ENCODE data around the gene BTLA. TPM values are rescaled to one million over a fixed set of nuclear protein-coding genes. Genes with fewer than 3 reads are reported as not detected.
"Not testable (repeated sequence)": the region's sequence is repeated elsewhere in the genome, so short reads cannot be mapped to it uniquely, and the experiment has no call there.

BTLA gene
- total RNA-seq, 4 donors from 2014 or later = 0.11 to 2.6 (median 0.72) TPM

DNA sequence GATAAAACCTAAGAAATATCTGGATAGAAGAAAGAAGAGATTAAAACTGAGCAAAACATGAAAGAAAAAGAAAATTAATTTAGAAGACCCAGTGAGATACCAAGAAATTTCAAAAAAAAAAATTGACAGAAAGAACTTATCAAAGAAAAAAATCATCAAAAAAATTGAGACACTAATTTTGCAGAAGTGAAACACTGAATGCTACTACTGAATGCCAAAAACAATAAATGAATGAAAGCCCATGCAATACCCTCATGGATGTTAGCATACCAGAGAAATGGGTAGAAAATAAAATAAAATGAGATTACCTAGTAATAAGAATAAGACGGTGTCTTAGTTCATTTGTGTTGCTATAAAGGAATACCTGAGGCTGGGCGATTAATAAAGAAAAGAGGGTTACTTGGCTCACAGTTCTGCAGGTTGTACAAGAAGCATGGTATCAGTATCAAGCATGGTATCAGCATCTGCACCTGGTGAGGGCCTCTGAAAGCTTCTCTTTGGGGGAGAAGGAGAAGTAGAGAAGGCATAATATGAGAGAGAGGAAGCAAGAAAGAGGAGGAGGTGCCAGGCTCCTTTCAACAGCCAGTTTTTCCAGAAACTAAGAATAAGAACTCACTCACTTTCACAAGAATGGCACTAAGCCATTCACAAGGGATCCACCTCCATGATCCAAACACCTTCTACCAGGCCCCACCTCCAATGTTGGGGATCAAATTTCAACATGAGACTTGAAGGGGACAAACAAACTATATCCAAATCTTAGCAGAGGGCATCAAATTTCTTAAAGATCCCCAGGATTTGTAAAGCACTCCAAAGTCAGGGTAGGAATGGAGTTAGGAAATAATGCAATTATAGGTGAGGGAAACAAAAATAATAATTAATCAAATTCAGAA, 73.2 kb downstream of the BTLA start:
- no peak overlapping the region for H3K4me3 ChIP-seq (ENCODE audit: low read depth, poor library complexity, severe bottlenecking)
- TF ChIP-seq, protein P1, sequence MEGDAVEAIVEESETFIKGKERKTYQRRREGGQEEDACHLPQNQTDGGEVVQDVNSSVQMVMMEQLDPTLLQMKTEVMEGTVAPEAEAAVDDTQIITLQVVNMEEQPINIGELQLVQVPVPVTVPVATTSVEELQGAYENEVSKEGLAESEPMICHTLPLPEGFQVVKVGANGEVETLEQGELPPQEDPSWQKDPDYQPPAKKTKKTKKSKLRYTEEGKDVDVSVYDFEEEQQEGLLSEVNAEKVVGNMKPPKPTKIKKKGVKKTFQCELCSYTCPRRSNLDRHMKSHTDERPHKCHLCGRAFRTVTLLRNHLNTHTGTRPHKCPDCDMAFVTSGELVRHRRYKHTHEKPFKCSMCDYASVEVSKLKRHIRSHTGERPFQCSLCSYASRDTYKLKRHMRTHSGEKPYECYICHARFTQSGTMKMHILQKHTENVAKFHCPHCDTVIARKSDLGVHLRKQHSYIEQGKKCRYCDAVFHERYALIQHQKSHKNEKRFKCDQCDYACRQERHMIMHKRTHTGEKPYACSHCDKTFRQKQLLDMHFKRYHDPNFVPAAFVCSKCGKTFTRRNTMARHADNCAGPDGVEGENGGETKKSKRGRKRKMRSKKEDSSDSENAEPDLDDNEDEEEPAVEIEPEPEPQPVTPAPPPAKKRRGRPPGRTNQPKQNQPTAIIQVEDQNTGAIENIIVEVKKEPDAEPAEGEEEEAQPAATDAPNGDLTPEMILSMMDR (IDR thresholded peaks at IDR 0.05) = no peak
- no peak for TF ChIP-seq POLR2A (IDR thresholded peaks at IDR 0.05)
- WGBS, 2 donors = 89 to 90% methylated on average over 2 of the region's 2 CpGs
- intact Hi-C loops (cut with DNase I; ENCODE audit: low total_unique reads) = no loop called here
- DNase-seq (ENCODE audit: low spot score in 2 of 2) = no peak

DNA sequence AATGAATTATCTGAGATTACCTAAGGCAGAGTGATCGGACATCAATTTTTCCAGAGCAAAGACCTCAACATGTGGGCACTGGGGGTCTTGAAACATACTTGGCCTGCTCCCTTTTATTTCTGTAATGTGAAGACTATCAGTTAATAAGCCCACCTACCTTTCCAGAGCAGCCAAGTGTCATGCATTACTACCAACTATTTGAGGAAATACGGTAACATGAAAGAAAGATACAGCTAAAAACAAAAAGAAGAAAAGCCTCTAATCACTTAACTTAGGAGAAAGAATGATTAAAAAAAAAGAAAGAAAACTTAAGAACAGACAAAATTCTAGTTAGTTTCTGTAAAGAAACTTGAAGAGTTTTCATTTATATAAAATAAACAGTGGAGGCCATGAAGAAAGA, 73.9 kb downstream of the BTLA start:
- no peak overlapping the region for H3K4me3 ChIP-seq (ENCODE audit: low read depth, poor library complexity, severe bottlenecking)
- intact Hi-C loops (cut with DNase I; ENCODE audit: low total_unique reads) = no loop called here
- no peak for TF ChIP-seq POLR2A (IDR thresholded peaks at IDR 0.05)
- TF ChIP-seq, protein P1 (IDR thresholded peaks at IDR 0.05) = no peak
- no peak for DNase-seq (ENCODE audit: low spot score in 2 of 2)
- 95 to 96% methylated on average over 2 of the region's 2 CpGs for WGBS, 2 donors

DNA sequence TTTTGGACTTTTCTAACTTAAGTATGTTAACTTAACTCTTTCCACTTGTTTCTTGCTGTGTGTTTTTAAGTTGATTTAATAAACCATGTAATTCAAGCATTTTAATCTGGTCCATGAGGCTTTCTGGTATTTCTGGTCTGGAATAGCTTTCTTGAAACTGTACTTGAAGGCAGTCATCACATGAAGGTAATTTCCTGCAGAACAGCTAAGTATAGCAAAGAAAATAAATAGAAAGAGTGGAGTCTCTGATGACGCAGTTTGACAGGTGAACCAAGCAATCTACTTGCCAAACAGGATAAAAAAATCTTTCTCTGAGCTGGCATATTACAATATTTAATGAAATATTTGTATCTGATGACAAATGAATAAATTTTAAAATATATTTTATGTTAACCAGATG, 74.9 kb downstream of the BTLA start:
- TF ChIP-seq POLR2A (IDR thresholded peaks at IDR 0.05) = no peak
- TF ChIP-seq, protein P1 (IDR thresholded peaks at IDR 0.05) = no peak
- DNase-seq (ENCODE audit: low spot score in 2 of 2) = no peak

DNA sequence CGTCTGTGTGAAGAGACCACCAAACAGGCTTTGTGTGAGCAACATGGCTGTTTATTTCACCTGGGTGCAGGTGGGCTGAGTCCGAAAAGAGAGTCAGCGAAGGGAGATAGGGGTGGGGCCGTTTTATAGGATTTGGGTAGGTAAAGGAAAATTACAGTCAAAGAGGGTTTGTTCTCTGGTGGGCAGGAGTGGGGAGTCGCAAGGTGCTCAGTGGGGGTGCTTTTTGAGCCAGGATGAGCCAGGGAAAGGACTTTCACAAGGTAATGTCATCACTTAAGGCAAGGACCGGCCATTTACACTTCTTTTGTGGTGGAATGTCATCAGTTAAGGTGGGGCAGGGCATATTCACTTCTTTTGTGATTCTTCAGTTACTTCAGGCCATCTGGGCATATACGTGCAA, 76.4 kb downstream of the BTLA start:
- intact Hi-C loops (cut with DNase I; ENCODE audit: low total_unique reads); H3K4me3 ChIP-seq (ENCODE audit: low read depth, poor library complexity, severe bottlenecking); DNase-seq (ENCODE audit: low spot score in 2 of 2): not testable (repeated sequence)
- WGBS, 2 donors = 81 to 82% methylated on average over 7 of the region's 7 CpGs

More for the DNA sequence above, 74.9 kb downstream of the BTLA start:
- H3K4me3 ChIP-seq (ENCODE audit: low read depth, poor library complexity, severe bottlenecking) = no peak overlapping the region
- intact Hi-C loops (cut with DNase I; ENCODE audit: low total_unique reads) = no loop called here
- WGBS, 2 donors = 73 to 83% methylated on average over 1 of the region's 1 CpG

DNA sequence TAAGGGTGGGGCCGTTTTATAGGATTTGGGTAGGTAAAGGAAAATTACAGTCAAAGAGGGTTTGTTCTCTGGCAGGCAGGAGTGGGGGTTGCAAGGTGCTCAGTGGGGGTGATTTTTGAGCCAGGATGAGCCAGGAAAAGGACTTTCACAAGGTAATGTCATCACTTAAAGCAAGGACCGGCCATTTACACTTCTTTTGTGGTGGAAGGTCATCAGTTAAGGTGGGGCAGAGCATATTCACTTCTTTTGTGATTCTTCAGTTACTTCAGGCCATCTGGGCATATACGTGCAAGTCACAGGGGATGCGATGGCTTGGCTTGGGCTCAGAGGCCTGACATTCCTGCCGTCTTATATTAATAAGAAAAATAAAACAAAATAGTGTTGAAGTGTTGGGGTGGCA, 80.7 kb downstream of the BTLA start:
- H3K4me3 ChIP-seq (ENCODE audit: low read depth, poor library complexity, severe bottlenecking); intact Hi-C loops (cut with DNase I; ENCODE audit: low total_unique reads); DNase-seq (ENCODE audit: low spot score in 2 of 2): not testable (repeated sequence)
- 75 to 83% methylated on average over 5 of the region's 5 CpGs for WGBS, 2 donors

DNA sequence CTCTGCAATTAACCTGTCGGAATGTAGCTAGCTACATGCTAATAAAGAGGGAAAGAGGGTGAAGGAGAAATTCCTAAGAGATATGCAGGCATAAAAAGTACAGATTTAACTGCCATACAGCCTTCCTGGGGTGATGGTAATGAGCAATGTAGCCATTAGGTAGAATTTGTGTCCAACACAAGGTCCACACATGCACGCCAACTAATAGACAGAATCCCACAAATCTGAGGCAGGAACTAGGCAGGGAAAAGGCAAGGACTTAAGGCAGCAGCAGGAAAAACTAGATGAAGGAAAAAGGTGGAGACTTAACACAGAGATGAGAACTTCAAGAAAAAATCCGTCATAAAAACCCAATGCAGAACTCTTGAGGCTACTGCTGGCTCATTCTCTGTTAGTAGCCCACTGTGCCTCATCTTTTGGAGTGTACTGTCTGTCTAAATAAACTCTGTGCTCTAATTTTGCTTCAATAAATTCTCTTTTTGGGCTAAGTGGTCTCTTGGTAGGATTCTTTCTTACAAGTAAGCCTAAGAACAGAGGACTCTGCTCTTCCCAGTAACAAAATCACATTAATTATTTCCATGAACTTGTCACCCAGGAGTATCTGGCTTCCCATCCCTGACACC, 81.5 kb downstream of the BTLA start:
- no peak overlapping the region for H3K4me3 ChIP-seq (ENCODE audit: low read depth, poor library complexity, severe bottlenecking)
- 78 to 87% methylated on average over 3 of the region's 3 CpGs for WGBS, 2 donors
- no peak for TF ChIP-seq POLR2A (IDR thresholded peaks at IDR 0.05)
- TF ChIP-seq, protein P1 (IDR thresholded peaks at IDR 0.05) = no peak
- DNase-seq (ENCODE audit: low spot score in 2 of 2) = no peak
- intact Hi-C loops (cut with DNase I; ENCODE audit: low total_unique reads) = no loop called here
